Smooth muscle cell (in vitro differentiated cells): Measurements from ENCODE around the gene KRT39. TPM values are rescaled to one million over a fixed set of nuclear protein-coding genes. Genes with fewer than 3 reads are reported as not detected.
A peak's percentile ranks its signal among the peaks of the same experiment; 100 is the strongest.

Experiments used
- DNase-seq: peaks from one replicate; lab custom pipeline; 2025; ENCODE audit not compliant: unreplicated experiment; lab: John Stamatoyannopoulos, UW
- H2AFZ ChIP-seq: fragments of 200-600 bp; sonication (generic); 2 replicates; pipeline ENCODE4 v1.6.0; 2016; ENCODE audit warnings: antibody characterized with exemption, low read depth, mild to moderate bottlenecking
- H3F3A ChIP-seq: fragments of 200-600 bp; sonication (generic); 2 replicates; pipeline ENCODE4 v1.6.0; 2017; ENCODE audit warnings: antibody characterized with exemption, low read depth
- H3K27ac ChIP-seq: fragments of 200-600 bp; sonication (generic); 2 replicates; pipeline ENCODE4 v1.5.1; 2016; ENCODE audit warnings: low read depth, mild to moderate bottlenecking
- H3K27me3 ChIP-seq: fragments of 200-600 bp; sonication (generic); 2 replicates; pipeline ENCODE4 v1.6.1; 2016; ENCODE audit warnings: low read depth, mild to moderate bottlenecking
- H3K36me3 ChIP-seq: fragments of 200-600 bp; sonication (generic); 2 replicates; pipeline ENCODE4 v1.5.1; 2016; ENCODE audit warnings: low read depth
- H3K4me1 ChIP-seq: fragments of 200-600 bp; sonication (generic); 2 replicates; pipeline ENCODE4 v1.5.1; 2016; ENCODE audit warnings: low read depth
- H3K4me2 ChIP-seq: fragments of 200-600 bp; sonication (generic); 2 replicates; pipeline ENCODE4 v1.6.0; 2016; ENCODE audit warnings: mild to moderate bottlenecking
- H3K4me3 ChIP-seq: fragments of 200-600 bp; sonication (generic); 2 replicates; pipeline ENCODE4 v1.5.1; 2016; ENCODE audit warnings: mild to moderate bottlenecking
- H3K79me2 ChIP-seq: fragments of 200-600 bp; sonication (generic); 2 replicates; pipeline ENCODE4 v1.6.0; 2016; ENCODE audit warnings: low read depth, mild to moderate bottlenecking
- H3K9ac ChIP-seq: fragments of 200-600 bp; sonication (generic); 2 replicates; pipeline ENCODE4 v1.6.0; 2016; ENCODE audit warnings: low read depth
- H3K9me3 ChIP-seq: fragments of 200-600 bp; sonication (generic); replicated peaks from 2 replicates; pipeline ENCODE4 v1.5.1; 2016; ENCODE audit warnings: low read depth
- H4K20me1 ChIP-seq: fragments of 200-600 bp; sonication (generic); 2 replicates; pipeline ENCODE4 v1.6.0; 2016; ENCODE audit warnings: low read depth
- WGBS: methylation state at CpG from one replicate; pipeline ENCODE4 v1.1.7; 2016; ENCODE audit warnings: low lambda C conversion rate; 5-methylcytosine and 5-hydroxymethylcytosine counted together
- polyA plus RNA-seq: library from polyadenylated mRNA; unstranded; fragments of >200 nt; fragmentation: Nextera tagmentation; extraction: Ambion mirVana; gene quantifications from 2 replicates; pipeline ENCODE4 v1.2.1, GENCODE V29; 2016
- total RNA-seq: library from RNA; depleted of rRNA; stranded (reverse); fragments of >200 nt; gene quantifications from 2 replicates; pipeline ENCODE4 v1.2.3, GENCODE V29; 2014
- TF ChIP-seq, protein P1 (sequence below): fragments of 200-600 bp; sonication (generic); IDR thresholded peaks from 2 replicates; pipeline ENCODE4 v1.5.1; 2017; ENCODE audit warnings: borderline replicate concordance, mild to moderate bottlenecking, antibody characterized with exemption; ENCODE audit not compliant: insufficient read depth, poor library complexity, severe bottlenecking

KRT39 gene
- total and polyA plus RNA-seq, 2 experiments from 2014 or later: not detected

DNA sequence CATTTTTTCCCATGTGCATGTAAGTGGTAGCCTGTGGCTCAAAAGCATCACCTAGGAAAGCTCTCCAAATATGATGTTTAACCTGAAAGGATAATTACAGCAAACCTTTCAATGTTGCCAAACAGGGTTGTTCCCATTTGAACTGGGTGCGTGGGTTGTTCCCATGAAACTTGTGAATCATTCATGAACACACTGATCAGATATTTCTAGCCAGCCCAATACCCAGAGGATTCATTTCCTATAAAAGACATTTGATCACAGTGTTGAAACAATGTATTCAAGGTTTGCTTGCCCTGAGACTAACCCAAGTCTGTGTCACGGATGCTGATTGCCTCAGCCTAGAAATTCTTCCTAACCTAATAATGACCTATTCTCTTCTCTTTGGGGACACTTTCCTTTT is 12.9 kb downstream of the KRT39 start:
- TF ChIP-seq, protein P1, sequence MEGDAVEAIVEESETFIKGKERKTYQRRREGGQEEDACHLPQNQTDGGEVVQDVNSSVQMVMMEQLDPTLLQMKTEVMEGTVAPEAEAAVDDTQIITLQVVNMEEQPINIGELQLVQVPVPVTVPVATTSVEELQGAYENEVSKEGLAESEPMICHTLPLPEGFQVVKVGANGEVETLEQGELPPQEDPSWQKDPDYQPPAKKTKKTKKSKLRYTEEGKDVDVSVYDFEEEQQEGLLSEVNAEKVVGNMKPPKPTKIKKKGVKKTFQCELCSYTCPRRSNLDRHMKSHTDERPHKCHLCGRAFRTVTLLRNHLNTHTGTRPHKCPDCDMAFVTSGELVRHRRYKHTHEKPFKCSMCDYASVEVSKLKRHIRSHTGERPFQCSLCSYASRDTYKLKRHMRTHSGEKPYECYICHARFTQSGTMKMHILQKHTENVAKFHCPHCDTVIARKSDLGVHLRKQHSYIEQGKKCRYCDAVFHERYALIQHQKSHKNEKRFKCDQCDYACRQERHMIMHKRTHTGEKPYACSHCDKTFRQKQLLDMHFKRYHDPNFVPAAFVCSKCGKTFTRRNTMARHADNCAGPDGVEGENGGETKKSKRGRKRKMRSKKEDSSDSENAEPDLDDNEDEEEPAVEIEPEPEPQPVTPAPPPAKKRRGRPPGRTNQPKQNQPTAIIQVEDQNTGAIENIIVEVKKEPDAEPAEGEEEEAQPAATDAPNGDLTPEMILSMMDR: no peak
- peak overlapping the region; percentile 33 for H3K9ac ChIP-seq
- no peak for DNase-seq
- H3K4me3 ChIP-seq: no peak overlapping the region
- H3K4me1 ChIP-seq: peaks cover 22% of the 10 kb centered on the region
- H3K27ac ChIP-seq: peak overlapping the region; percentile 79
- no peaks in the 10 kb centered on the region for H3K27me3 ChIP-seq
- H3K36me3 ChIP-seq: no peaks in the 10 kb centered on the region
- no peak overlapping the region for H3K4me2 ChIP-seq
- H3K79me2 ChIP-seq: no peaks in the 10 kb centered on the region
- no peak overlapping the region for H2AFZ ChIP-seq
- 77% methylated on average over 2 of the region's 2 CpGs for WGBS
- H4K20me1 ChIP-seq: no peaks in the 10 kb centered on the region
- peaks cover 6% of the 10 kb centered on the region for H3F3A ChIP-seq
- no peaks in the 10 kb centered on the region for H3K9me3 ChIP-seq

DNA sequence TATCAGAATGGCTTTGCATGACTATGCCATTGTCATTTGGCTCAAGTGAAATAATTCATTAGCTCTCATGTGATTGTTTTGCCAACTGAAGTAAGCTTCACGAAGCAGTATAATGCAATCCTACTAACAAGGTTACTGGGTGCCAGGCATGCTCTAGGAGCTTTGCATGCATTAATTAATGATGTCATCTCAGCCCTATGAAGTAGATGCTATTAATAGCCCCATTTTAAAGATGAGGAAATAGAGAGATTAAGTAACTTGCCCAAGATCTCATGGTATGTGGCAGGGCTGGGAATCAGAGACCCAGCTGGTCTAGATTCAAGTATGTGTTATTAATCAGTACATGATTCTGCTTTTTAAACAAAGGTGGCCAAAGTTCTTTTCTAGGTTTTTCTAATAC is 14.1 kb downstream of the KRT39 start:
- 44% methylated on average over 1 of the region's 1 CpG for WGBS
- no peak overlapping the region for H3K4me3 ChIP-seq
- no peaks in the 10 kb centered on the region for H3K36me3 ChIP-seq
- H3K9ac ChIP-seq: no peak overlapping the region
- peaks cover 6% of the 10 kb centered on the region for H3F3A ChIP-seq
- no peaks in the 10 kb centered on the region for H3K79me2 ChIP-seq
- TF ChIP-seq, protein P1: no peak
- H2AFZ ChIP-seq: no peak overlapping the region
- peaks cover 17% of the 10 kb centered on the region for H3K4me1 ChIP-seq
- no peaks in the 10 kb centered on the region for H3K27me3 ChIP-seq
- H3K27ac ChIP-seq: peak overlapping the region; percentile 79
- no peak for DNase-seq
- no peaks in the 10 kb centered on the region for H4K20me1 ChIP-seq
- no peaks in the 10 kb centered on the region for H3K9me3 ChIP-seq
- H3K4me2 ChIP-seq: no peak overlapping the region

DNA sequence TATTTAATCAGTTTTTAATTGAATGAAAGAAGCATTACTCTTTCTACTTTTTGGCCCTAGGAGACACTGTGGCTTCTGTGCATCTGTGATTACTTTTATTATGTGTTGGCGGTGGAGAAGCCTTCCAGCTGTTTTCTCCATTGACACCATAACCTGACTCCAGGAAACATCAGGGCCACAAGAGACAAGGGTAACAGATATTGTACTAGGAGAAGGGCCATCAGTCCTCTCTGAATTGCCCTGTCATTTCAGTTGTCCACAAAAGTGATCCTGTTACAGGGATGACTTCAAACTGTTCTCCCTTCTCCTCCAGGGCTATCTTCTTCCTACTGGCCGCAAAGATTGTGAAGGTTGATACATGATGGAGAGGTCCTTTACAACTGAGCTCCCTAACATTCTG is 14.6 kb downstream of the KRT39 start:
- no peak overlapping the region for H3K9ac ChIP-seq
- peaks cover 12% of the 10 kb centered on the region for H3K4me1 ChIP-seq

DNA sequence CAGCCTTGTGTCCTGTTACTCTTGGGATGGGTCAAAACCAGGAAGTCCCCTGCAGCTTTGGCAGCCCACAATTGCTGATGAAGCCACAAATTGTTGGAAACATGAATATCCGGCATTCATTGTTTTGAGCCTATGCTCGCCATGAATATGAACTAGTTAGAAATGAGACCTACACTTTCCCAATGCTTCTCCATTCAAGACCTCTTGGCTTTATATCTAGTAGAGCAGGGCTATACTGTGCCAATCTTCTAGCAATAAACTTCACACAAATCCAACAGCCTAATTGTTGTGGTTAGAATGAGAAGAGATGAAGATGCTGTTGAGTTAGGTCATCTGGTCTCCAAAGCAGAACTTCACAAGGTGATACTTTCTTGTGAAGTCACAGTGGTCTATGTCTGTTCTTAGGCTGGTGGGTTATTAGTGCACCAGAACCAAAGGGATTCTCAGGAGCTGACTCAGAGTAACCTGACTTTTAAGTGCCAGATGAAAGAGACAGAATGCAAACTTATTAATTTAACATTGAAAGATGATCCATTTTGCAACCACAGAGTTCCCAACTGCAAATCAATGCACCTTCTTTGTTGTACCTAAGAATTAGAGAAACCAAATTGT is 15.6 kb downstream of the KRT39 start:
- Histone ChIP-seq H4K20me1 (no peaks in the 10 kb centered on the region), H3K79me2 (no peaks in the 10 kb centered on the region), H3K27me3 (no peaks in the 10 kb centered on the region), H3K36me3 (no peaks in the 10 kb centered on the region), H3K4me1 (peaks cover 7% of the 10 kb centered on the region), H3K27ac (no peak overlapping the region), H3K9me3 (no peaks in the 10 kb centered on the region), H3K4me2 (no peak overlapping the region), H3K4me3 (no peak overlapping the region), H3K9ac (no peak overlapping the region), H3F3A (no peaks in the 10 kb centered on the region), H2AFZ (no peak overlapping the region)
- TF ChIP-seq, protein P1: no peak
- WGBS: 98% methylated on average over 2 of the region's 2 CpGs
- no peak for DNase-seq

More for the DNA sequence above, 14.6 kb downstream of the KRT39 start:
- H3K27ac ChIP-seq: peak overlapping the region; percentile 3
- peaks cover 3% of the 10 kb centered on the region for H3F3A ChIP-seq
- H3K4me2 ChIP-seq: no peak overlapping the region
- 94% methylated on average over 2 of the region's 2 CpGs for WGBS
- H3K79me2 ChIP-seq: no peaks in the 10 kb centered on the region
- no peak for DNase-seq
- TF ChIP-seq, protein P1: no peak
- H3K4me3 ChIP-seq: no peak overlapping the region
- no peaks in the 10 kb centered on the region for H4K20me1 ChIP-seq
- H3K36me3 ChIP-seq: no peaks in the 10 kb centered on the region
- no peaks in the 10 kb centered on the region for H3K27me3 ChIP-seq
- H2AFZ ChIP-seq: no peak overlapping the region
- no peaks in the 10 kb centered on the region for H3K9me3 ChIP-seq
